RWPE2 (cell line): ENCODE data around the gene PYGB.

Experiments used
- ATAC-seq: fragments of 200-7000 bp; cut with Tn5 transposase; 3 replicates; pipeline ENCODE4 v1.9.1; 2021; ENCODE audit warnings: low read depth
- DNase-seq: peaks from one replicate; pipeline ENCODE4 v3.0.0-alpha.2; 2020; ENCODE audit warnings: low spot score
- H3K27ac ChIP-seq: fragments of 450-650 bp; 2 replicates; pipeline ENCODE4 v1.5.1; 2017; ENCODE audit warnings: mild to moderate bottlenecking; ENCODE audit not compliant: poor library complexity, severe bottlenecking
- H3K27me3 ChIP-seq: fragments of 250-450 bp; sonication (Bioruptor Pico); 2 replicates; pipeline ENCODE4 v1.5.1; 2021; ENCODE audit warnings: mild to moderate bottlenecking, moderate library complexity; ENCODE audit not compliant: insufficient read depth, poor library complexity, severe bottlenecking
- H3K36me3 ChIP-seq: fragments of 250-450 bp; sonication (Bioruptor Pico); 2 replicates; pipeline ENCODE4 v1.5.1; 2020; ENCODE audit warnings: low read depth, mild to moderate bottlenecking, moderate library complexity
- H3K4me1 ChIP-seq: fragments of 250-450 bp; sonication (Bioruptor Pico); 2 replicates; pipeline ENCODE4 v1.5.1; 2021; ENCODE audit warnings: mild to moderate bottlenecking, moderate library complexity; ENCODE audit not compliant: insufficient read depth, poor library complexity, severe bottlenecking
- H3K4me3 ChIP-seq: fragments of 250-450 bp; sonication (Bioruptor Pico); 2 replicates; pipeline ENCODE4 v1.5.1; 2021; ENCODE audit warnings: mild to moderate bottlenecking, moderate library complexity; ENCODE audit not compliant: severe bottlenecking
- H3K9me3 ChIP-seq: fragments of 250-450 bp; sonication (Bioruptor Pico); 2 replicates; pipeline ENCODE4 v1.5.1; 2021; ENCODE audit warnings: mild to moderate bottlenecking, moderate library complexity; ENCODE audit not compliant: severe bottlenecking
- TF ChIP-seq, protein P1 (sequence below): fragments of 450-650 bp; IDR thresholded peaks from one replicate; pipeline ENCODE4 v1.5.1; 2017; ENCODE audit warnings: mild to moderate bottlenecking, moderate library complexity; ENCODE audit not compliant: poor library complexity, severe bottlenecking

Gene PYGB

GRCh38 chr20:25251019-25251418 lies 3.1 kb downstream of the PYGB start:
- DNase-seq = no peak
- Histone ChIP-seq H3K4me1 (peaks cover 23% of the 10 kb centered on the region), H3K36me3 (peaks cover 66% of the 10 kb centered on the region), H3K27me3 (no peaks in the 10 kb centered on the region), H3K9me3 (no peaks in the 10 kb centered on the region), H3K4me3 (no peak overlapping the region), H3K27ac (no peak overlapping the region)
- no peak for ATAC-seq
- TF ChIP-seq, protein P1, sequence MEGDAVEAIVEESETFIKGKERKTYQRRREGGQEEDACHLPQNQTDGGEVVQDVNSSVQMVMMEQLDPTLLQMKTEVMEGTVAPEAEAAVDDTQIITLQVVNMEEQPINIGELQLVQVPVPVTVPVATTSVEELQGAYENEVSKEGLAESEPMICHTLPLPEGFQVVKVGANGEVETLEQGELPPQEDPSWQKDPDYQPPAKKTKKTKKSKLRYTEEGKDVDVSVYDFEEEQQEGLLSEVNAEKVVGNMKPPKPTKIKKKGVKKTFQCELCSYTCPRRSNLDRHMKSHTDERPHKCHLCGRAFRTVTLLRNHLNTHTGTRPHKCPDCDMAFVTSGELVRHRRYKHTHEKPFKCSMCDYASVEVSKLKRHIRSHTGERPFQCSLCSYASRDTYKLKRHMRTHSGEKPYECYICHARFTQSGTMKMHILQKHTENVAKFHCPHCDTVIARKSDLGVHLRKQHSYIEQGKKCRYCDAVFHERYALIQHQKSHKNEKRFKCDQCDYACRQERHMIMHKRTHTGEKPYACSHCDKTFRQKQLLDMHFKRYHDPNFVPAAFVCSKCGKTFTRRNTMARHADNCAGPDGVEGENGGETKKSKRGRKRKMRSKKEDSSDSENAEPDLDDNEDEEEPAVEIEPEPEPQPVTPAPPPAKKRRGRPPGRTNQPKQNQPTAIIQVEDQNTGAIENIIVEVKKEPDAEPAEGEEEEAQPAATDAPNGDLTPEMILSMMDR = no peak

- no peak for DNase-seq
Observed at GRCh38 chr20:25251558-25251957, 3.7 kb downstream of the PYGB start.

GRCh38 chr20:25252230-25252651 lies 4.4 kb downstream of the PYGB start:
- Histone ChIP-seq H3K9me3 (no peaks in the 10 kb centered on the region), H3K4me3 (no peak overlapping the region), H3K4me1 (peaks cover 13% of the 10 kb centered on the region), H3K27ac (no peak overlapping the region), H3K27me3 (no peaks in the 10 kb centered on the region), H3K36me3 (peaks cover 68% of the 10 kb centered on the region)
- ATAC-seq (no peak), DNase-seq (no peak)
- TF ChIP-seq, protein P1 = no peak

More at GRCh38 chr20:25251558-25251957, 3.7 kb downstream of the PYGB start:
- Histone ChIP-seq H3K36me3 (peaks cover 68% of the 10 kb centered on the region), H3K27ac (no peak overlapping the region), H3K4me1 (peaks cover 18% of the 10 kb centered on the region), H3K9me3 (no peaks in the 10 kb centered on the region), H3K4me3 (no peak overlapping the region), H3K27me3 (no peaks in the 10 kb centered on the region)
- no peak for ATAC-seq
- TF ChIP-seq, protein P1 = no peak

DNA sequence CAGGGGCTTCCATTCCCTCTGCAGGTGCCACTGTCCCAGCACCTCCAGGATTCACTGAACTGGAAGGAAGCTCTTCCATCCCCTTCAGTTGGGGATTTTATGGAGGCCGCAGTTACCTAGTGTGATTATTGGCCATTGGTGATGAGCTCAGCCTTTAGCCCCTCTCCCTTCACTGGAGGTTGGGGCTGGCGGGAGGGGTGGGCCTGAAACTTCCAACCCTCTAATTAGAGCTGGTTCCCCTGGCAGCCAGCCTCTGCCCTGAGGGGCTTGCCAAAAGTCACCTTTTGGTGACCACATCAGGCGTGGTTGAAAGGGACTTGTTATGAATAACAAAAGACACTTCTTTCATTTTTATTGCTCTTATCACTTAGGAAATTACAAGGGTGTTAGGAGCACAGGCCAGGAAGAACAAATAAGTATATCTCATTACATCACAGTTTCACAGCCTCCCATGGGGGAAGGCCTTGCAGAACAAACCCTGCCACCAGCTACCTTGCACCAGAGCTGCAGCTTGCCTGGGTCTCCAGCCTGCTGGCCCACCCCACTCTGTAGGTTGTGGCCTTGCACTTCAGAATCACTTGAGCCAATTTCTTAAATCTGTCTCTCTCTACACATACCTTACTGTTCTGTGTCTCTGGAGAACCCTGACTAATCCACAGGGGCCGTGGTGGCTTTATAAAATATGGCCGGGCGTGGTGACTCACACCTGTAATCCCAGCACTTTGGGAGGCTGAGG lies 5.0 kb downstream of the PYGB start:
- Histone ChIP-seq H3K27me3 (no peaks in the 10 kb centered on the region), H3K27ac (no peak overlapping the region), H3K4me1 (peaks cover 13% of the 10 kb centered on the region), H3K9me3 (no peaks in the 10 kb centered on the region), H3K4me3 (no peak overlapping the region), H3K36me3 (peaks cover 73% of the 10 kb centered on the region)
- TF ChIP-seq, protein P1 = no peak
- ATAC-seq = no peak
- no peak for DNase-seq

DNA sequence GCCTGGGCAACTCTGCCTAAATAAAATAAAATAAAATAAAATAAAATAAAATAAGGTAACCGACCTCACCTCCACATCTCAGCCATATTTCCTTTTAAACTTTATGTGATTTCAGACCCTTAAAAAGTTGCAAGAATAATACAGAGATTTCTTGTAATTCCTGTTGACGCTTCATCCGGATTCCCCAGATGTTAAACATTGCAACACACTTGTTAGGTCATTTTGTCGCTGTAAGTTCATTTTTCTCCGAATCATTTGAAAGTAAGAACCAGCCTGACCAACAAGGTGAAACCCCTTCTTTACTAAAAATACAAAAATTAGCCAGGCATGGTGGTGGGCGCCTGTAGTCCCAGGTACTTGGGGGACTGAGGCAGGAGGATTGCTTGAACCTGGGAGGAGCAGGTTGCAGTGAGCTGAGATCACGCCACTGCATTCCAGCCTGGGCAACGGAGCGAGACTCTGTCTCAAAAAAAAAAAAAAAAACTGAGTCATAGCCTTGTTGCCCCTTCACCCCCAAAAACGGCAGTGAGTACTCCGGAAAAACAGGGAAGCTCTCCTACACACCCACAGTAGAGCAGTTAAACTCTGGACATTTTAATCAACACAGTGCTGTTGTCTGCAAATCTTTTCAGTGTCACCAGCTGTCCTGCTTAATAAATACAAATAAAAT lies 5.9 kb downstream of the PYGB start:
- Histone ChIP-seq H3K4me1 (peaks cover 13% of the 10 kb centered on the region), H3K36me3 (peaks cover 82% of the 10 kb centered on the region), H3K9me3 (no peaks in the 10 kb centered on the region), H3K27me3 (no peaks in the 10 kb centered on the region), H3K27ac (no peak overlapping the region), H3K4me3 (no peak overlapping the region)
- TF ChIP-seq, protein P1 = no peak
- no peak for ATAC-seq
- no peak for DNase-seq
